ES-I3 (cell line): ENCODE results near the gene LILRB5.
"Not testable (repeated sequence)": the region's sequence is repeated elsewhere in the genome, so short reads cannot be mapped to it uniquely, and the experiment has no call there.

Experiments used
- H3K36me3 ChIP-seq: 2 replicates; pipeline ENCODE4 v1.6.1; 2013; ENCODE audit warnings: mild to moderate bottlenecking, low read length, control low read depth, moderate library complexity; ENCODE audit not compliant: insufficient read depth
- H3K4me1 ChIP-seq: 2 replicates; pipeline ENCODE4 v1.6.1; 2013; ENCODE audit warnings: mild to moderate bottlenecking, control low read depth, low read length; ENCODE audit not compliant: insufficient read depth
- H3K9ac ChIP-seq: 2 replicates; pipeline ENCODE4 v1.6.1; 2013; ENCODE audit warnings: low read depth, mild to moderate bottlenecking, low read length, moderate library complexity
- H3K9me3 ChIP-seq: 2 replicates; pipeline ENCODE4 v1.6.1; 2013; ENCODE audit warnings: mild to moderate bottlenecking, low read length, moderate library complexity; ENCODE audit not compliant: control insufficient read depth, insufficient read depth

Gene LILRB5

DNA sequence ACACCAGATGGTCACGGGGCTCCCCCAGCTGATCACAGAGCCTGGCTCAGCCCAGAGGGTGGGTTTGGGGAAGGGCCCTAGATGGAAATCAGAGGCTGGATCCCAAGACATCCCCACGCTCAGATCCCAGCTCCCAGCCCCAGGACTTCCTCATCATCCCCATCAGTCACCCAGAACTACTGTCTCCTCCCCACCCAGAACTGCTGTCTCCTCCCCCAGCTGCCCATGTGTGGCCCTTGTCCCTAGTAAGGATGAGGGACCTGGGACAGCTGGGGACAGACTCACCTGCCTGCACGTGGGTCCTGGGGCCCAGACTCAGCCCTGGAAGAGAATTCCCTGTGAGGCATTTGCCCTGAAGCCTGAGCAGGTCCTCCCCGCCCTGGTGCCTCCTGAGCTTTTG is 14.8 kb downstream of the LILRB5 start:
- not testable (repeated sequence) for H3K9me3 ChIP-seq, H3K36me3 ChIP-seq, H3K4me1 ChIP-seq, H3K9ac ChIP-seq

DNA sequence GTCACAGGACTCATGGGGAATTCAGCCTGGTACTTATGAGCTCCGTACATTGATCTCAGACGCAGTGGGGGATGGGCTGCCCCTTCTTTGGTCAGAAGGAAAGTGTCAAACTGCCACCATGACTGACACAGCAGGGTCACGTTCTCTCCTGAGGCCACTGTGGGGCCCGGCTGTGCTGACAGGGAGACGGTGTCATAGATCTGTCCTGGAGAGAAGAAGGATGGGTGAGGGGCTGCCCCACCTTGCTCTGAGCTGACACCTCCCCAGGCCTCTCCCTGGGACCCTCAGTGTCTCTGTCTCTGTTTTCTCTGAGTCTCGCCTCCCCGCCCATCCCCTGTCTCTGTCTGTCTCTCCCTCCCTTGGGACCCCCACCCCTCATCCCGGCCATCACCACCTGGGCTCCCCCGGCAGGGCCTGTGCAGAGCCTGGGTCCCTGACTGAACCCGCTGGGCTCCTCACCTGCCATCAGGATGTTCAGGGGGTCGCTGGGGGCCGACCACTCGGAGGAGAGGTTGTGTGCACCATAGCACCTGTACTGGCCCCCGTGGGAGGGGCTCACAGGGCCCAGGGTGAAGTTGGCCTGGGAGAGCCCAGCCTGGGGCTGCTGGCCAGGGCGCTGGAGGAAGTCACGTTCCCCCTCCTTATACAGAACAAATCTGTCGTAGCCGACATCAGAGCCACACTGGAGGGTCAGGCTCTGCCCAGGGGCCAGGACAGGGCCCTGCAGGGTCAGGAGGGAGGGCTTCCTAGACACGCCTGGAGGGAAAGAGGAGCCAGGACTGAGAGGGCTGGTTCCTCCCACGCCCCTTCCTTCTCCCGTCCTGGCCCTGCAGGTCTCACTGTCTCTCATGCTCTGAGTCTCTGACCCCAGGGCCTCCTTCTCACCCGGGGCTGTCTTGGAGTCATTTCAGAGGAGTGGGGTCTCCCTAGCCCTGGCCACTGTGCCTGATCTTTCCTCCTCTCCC is 16.4 kb downstream of the LILRB5 start:
- not testable (repeated sequence) for H3K36me3 ChIP-seq, H3K9ac ChIP-seq, H3K4me1 ChIP-seq, H3K9me3 ChIP-seq

DNA sequence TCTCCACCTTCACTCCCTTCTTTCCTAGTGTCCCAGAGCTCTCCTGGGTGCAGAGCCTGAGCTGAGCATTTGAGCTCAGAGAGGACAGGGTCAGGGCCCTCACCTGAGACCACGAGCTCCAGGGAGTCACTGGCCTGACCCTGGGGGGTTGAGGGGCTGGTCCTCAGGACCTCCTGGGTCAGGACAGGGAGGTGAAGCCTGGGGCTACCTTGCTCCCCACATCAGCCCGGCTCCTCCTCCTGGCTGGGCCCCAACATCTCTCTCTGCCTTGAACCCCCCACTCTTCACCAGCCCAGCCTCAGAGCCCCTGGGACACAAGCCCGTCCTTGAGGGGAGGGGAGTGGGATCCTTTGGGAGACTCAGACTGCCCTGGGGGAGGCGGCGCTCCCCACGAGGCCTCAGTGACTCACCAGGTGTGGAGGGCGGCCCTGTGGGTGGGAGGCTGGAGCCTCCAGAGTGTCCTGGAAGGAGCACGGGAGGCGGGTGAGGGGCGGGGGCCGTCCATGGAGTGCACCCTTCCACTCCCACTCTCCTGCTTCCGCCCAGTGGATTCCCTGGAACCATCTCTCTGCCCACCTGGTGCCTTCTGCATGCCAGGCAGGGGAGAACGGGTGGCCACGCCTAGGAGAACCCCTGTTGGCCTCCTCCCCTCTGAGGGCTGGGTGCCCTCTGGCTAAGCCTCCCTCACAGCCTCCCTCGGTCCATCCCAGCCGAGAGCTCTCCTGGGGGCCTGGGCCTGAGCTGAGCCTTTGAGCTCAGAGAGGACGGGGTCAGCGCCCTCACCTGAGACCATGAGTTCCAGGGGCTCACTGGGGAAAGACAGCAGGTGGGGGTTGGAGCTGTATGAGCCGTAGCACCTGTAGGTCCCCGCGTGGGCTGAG is 17.3 kb downstream of the LILRB5 start:
- not testable (repeated sequence) for H3K9me3 ChIP-seq, H3K36me3 ChIP-seq, H3K4me1 ChIP-seq, H3K9ac ChIP-seq

DNA sequence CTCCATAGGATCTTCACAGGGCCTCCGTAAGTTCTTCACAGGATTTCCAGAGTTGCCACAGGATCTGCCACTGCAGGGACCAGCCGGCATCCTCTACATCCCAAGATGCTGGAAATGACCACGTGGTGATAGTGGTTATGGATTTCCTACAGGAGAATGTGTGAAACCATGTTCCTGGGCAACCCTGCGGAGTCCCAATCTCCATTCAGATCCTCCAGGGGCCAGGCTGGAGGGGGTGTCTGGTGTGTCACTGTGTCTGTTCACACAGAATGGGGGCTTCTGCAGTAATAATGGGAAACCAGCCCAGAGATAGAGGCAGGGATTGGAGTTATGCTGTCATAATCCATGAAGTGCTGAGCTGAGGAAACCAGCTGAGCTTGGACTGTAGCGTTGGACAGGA is 23.1 kb downstream of the LILRB5 start:
- H3K9me3 ChIP-seq, result no peaks in the 10 kb centered on the region
- H3K9ac ChIP-seq, result no peak overlapping the region
- H3K36me3 ChIP-seq, result no peaks in the 10 kb centered on the region
- peaks cover 6% of the 10 kb centered on the region for H3K4me1 ChIP-seq

DNA sequence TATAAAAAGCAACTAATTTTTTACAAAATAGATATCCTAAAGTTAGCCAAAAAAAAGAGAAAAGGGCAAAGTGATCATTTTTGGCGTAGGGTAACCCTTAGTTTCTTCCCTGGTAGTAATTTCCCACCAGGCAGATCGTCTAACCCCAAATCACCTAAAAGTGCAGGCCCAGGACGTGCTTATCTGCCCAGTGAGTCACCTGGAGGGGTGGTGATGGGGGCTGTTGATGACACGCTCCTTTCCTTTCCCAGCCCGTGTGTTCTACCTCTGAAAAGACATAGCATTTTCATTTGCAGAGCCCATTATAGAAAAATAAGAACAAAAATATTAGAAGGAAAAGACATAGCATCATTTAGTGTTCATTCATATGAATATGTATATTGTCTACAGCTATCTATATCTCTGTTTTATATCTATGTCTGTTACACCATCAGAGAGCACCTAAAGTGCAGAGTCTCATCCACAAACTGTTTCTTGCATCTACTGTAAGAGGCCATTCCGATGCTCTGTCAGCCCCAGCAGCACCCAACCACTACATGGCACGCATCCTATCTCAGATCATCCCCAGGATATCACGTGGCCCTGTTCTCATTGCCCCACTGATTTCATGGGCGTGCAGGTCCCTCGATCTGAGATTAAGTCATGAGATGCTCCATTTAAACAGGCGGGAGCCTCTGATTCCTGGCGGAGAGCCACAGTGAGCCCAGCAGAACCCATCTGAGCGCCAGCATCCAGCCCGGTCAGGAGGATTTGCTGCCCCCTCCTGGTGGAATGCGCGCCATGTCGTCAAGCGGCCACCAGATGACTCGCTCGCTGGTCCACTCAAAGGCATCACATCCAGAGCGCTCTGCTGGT is 25.8 kb downstream of the LILRB5 start:
- Histone ChIP-seq H3K4me1 (peaks cover 6% of the 10 kb centered on the region), H3K9me3 (0 out of 2 replicates have a peak, but pooled peaks cover 5% of the 10 kb centered on the region), H3K9ac (no peak overlapping the region; the same call in 1 of the 2 replicates), H3K36me3 (no peaks in the 10 kb centered on the region)

DNA sequence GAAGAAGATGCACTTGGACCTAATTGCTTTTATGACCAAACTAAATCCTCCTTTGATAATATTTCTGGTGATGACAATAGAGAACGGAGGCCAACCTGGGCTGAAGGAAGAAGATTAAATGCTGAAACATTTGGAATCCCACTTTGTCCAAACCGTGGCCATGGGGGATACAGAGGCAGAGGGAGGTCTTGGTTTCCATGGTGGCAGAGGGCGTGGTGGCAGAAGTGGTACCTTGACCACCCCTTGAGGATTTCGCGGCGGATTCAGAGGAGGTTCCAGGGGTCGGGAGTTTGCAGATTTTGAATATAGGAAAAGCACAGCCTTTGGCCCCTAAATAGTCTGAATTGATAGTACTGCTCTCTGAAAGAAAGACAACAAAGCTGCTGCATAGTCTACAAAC is 27.0 kb downstream of the LILRB5 start:
- 0 out of 2 replicates have a peak, but pooled peaks cover 5% of the 10 kb centered on the region for H3K9me3 ChIP-seq
- H3K9ac ChIP-seq, result no peak overlapping the region
- H3K4me1 ChIP-seq, result peaks cover 6% of the 10 kb centered on the region
- no peaks in the 10 kb centered on the region for H3K36me3 ChIP-seq

DNA sequence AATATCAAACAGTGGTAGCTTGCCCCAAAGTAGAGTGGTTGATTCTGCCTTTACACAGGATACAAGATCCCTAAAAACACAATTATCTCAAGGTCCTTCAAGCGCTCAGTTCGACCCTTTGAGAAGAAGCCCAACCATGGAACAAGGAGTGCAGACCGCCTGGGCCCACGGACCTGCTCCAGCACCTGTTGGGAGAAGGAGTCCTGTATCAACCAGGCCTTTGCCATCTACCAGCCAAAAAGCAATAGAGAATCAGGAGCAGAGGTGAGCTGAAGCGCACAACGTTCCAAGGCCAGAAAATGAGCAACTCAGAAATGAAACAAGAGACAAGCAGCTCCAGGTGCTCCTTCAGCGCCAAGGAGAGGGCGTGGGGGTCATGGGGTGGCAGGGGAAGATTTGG is 27.9 kb downstream of the LILRB5 start:
- no peak overlapping the region for H3K9ac ChIP-seq
- H3K36me3 ChIP-seq, result no peaks in the 10 kb centered on the region
- H3K4me1 ChIP-seq, result peaks cover 6% of the 10 kb centered on the region
- 0 out of 2 replicates have a peak, but pooled peaks cover 5% of the 10 kb centered on the region for H3K9me3 ChIP-seq

DNA sequence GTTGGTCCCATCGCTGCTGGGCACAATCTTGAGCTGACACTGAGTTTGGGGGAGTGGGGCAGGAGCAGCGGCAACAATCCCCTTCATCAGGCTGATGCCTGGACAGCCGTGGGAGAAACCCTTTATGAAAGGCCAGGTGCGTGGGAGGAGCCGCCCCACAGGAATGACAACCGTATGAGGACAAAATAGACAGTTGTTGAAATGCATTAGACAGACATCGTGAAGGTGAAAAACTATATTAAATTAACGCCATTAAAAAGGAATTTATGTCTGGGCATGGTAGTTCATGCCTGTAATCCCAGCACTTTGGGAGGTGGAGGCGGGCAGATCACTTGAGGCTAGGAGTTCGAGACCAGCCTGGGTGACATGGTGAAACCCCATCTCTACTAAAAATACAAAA is 32.5 kb downstream of the LILRB5 start:
- not testable (repeated sequence) for H3K4me1 ChIP-seq, H3K9me3 ChIP-seq, H3K9ac ChIP-seq, H3K36me3 ChIP-seq

DNA sequence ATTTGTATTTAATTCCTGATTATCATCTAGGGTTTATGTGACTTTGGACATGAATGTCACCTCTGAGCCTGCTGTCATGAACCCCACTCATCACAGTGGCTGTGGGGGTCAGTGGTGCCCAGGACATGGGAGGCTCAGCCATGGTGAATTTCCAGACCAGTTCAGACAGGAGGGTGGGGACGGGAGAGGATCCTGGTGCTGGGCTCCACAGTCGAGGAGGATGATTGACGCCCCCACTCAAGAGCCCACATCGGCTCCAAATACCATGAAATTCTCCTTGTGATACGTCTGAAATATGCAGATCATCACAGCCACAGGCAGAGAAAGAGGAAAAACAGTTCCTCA is 33.2 kb downstream of the LILRB5 start:
- not testable (repeated sequence) for H3K9me3 ChIP-seq, H3K36me3 ChIP-seq, H3K4me1 ChIP-seq, H3K9ac ChIP-seq

DNA sequence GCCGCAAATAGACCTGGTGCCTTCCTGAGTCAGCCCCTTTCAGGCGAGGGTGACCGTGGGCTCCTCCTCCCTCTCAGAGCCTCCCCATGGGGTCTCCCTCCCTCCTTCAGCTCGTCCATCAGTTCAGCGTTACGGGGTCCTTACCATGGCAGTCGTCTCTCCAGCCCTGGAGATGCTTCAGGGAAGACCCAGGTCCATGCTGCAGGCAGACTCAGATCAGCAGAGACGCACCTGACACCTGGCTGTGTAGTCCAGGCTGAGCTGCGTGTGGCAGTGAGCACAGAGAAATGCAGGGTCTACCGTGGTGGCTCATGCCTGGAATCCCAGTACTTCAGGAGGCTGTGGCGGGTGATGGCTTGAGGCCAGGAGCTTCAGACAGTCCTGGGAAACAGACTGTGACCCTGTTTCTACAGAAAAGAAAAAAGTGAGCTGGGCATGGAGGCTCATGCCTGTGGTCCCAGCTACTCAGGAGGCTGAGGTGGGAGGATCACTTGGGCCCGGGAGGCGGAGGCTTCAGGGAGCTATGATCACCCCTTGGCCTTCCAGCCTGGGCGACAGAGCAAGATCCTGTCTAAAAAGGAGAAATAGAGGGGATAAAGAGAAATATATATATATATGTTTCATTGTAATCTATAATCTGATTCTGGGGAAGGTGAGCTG is 33.7 kb downstream of the LILRB5 start:
- H3K4me1 ChIP-seq, H3K9ac ChIP-seq, H3K9me3 ChIP-seq, H3K36me3 ChIP-seq: not testable (repeated sequence)

DNA sequence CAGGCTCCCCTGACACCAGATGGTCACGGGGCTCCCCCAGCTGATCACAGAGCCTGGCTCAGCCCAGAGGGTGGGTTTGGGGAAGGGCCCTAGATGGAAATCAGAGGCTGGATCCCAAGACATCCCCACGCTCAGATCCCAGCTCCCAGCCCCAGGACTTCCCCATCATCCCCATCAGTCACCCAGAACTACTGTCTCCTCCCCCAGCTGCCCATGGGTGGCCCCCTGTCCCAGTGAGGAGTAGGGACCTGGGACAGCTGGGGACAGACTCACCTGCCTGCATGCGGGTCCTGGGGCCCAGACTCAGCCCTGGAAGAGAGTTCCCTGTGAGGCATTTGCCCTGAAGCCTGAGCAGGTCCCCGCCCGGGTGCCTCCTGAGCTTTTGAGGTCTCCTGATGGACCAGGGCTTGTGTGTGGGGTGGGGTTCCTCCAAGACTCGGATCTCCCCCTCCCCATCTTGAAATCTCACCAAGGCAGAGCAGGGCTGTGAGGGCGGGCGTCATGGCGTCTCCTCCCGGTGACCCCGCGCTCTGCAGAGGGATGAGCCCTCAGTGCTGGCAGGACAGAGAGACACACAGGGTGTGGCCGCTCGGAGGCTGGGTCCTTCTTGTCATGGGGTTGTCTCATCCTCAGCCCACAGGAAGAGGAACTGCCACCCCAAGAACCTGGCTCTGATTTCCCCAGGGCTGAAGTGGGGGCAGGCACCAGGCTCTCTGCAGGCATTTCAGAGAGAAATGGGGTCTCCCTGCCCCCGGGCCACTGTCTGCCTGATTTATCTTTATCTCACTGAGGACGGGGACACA is 34.4 kb downstream of the LILRB5 start, which contains the start of gene LILRB3:
Gene LILRB3 (minus strand): TSS at position 534 of the 803 bp plus-strand sequence. CDS start 31 bp downstream, at position 503.
- not testable (repeated sequence) for H3K36me3 ChIP-seq, H3K4me1 ChIP-seq, H3K9ac ChIP-seq, H3K9me3 ChIP-seq

DNA sequence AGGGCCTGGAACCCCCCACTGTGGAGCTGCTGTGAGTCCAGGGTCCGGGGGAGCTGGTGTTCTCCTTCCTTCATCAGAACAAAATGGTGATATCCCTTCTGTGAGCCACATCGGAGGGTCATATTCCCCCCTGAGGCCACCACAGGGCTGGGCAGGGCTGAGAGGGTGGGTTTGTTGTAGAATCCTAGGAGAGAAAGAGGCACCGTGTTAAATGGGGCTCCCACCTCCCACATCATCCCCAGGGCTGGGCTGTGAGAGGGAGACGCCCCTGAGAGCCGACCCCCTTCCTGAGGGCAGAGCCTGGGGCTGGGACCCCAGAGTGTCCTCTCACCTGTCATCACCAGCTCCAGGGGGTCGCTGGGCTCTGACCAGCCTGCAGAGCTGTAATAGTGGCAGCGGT is 35.1 kb downstream of the LILRB5 start:
- H3K9me3 ChIP-seq, H3K36me3 ChIP-seq, H3K4me1 ChIP-seq, H3K9ac ChIP-seq: not testable (repeated sequence)

DNA sequence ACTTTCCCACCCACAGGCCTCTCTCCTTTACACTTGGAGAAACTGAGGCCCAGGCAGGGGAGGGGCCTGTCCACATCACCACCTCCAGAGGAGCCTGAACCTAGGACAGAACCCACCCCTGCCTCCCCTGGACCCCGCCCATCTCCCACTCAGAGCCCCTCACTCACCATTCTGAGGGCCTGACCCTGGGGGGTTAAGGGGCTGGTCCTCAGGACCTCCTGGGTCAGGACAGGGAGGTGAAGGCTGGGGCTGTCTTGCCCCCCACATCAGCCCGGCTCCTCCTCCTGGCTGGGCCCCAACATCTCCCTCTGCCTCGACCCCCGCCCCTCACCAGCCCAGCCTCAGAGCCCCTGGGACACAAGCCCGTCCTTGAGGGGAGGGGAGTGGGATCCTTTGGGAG is 37.4 kb downstream of the LILRB5 start:
- not testable (repeated sequence) for H3K9ac ChIP-seq, H3K4me1 ChIP-seq, H3K36me3 ChIP-seq, H3K9me3 ChIP-seq
